ENCODE data around the gene PTPRN2.
"Not testable (repeated sequence)": the region's sequence is repeated elsewhere in the genome, so short reads cannot be mapped to it uniquely, and the experiment has no call there.

The PTPRN2 gene

GRCh38 chr7:157702311-157703023 lies 885.2 kb downstream of the PTPRN2 start:
- DNase-seq, result peak; percentile 54

GRCh38 chr7:157701395-157702180 lies 886.0 kb downstream of the PTPRN2 start:
- not testable (repeated sequence) for DNase-seq

GRCh38 chr7:157700231-157701005 lies 887.2 kb downstream of the PTPRN2 start:
- DNase-seq, result no peak

- DNase-seq, result no peak
Observed at GRCh38 chr7:157699357-157700013, 888.1 kb downstream of the PTPRN2 start.

- DNase-seq, result not testable (repeated sequence)
Observed at GRCh38 chr7:157697287-157697686, 890.3 kb downstream of the PTPRN2 start.

- not testable (repeated sequence) for DNase-seq
Observed at GRCh38 chr7:157695609-157696008, 892.0 kb downstream of the PTPRN2 start.

GRCh38 chr7:157694376-157694665 lies 893.3 kb downstream of the PTPRN2 start:
- DNase-seq, result no peak

GRCh38 chr7:157693521-157694375 lies 893.9 kb downstream of the PTPRN2 start:
- DNase-seq, result no peak

- DNase-seq, result no peak
Observed at GRCh38 chr7:157693071-157693520, 894.5 kb downstream of the PTPRN2 start.

GRCh38 chr7:157692460-157693011 lies 895.1 kb downstream of the PTPRN2 start:
- no peak for DNase-seq

- no peak for DNase-seq
Observed at GRCh38 chr7:157691586-157692459, 895.8 kb downstream of the PTPRN2 start.

GRCh38 chr7:157690833-157691585 lies 896.6 kb downstream of the PTPRN2 start:
- DNase-seq, result no peak

GRCh38 chr7:157690058-157690832 lies 897.4 kb downstream of the PTPRN2 start:
- no peak for DNase-seq

- DNase-seq, result no peak
Observed at GRCh38 chr7:157689269-157690057, 898.2 kb downstream of the PTPRN2 start.

- no peak for DNase-seq
Observed at GRCh38 chr7:157688533-157689268, 898.9 kb downstream of the PTPRN2 start.

- no peak for DNase-seq
Observed at GRCh38 chr7:157687845-157688532, 899.6 kb downstream of the PTPRN2 start.

- no peak for DNase-seq
Observed at GRCh38 chr7:157687158-157687557, 900.5 kb downstream of the PTPRN2 start.
